Measurements from ENCODE around the gene ARHGEF28. TPM values are rescaled to one million over a fixed set of nuclear protein-coding genes. Genes with fewer than 3 reads are reported as not detected.

ARHGEF28 gene
- total and polyA plus RNA-seq, 10 of the 15 experiments (the other 5 are each of a cell fraction or from before 2014, with no cell fraction given): 0.10 to 0.72 (median 0.22) TPM; not detected in 2

GRCh38 chr5:73950912-73951430, 325.0 kb downstream of the ARHGEF28 start:
- Histone ChIP-seq H3K36me3 (ENCODE audit: control insufficient read depth in 2 of 2, insufficient read depth in 2 of 2, low read length in 1 of 2) (no peaks in the 10 kb centered on the region), H2AFZ (ENCODE audit: control insufficient read depth, low read depth, low read length) (no peak overlapping the region), H3K4me2 (ENCODE audit: control insufficient read depth, insufficient read depth) (no peak overlapping the region), H3K79me2 (ENCODE audit: control insufficient read depth, insufficient read depth, low read length) (no peaks in the 10 kb centered on the region), H3K27ac (ENCODE audit: control insufficient read depth, insufficient read depth) (no peak overlapping the region), H3K27me3 (replicated peaks in 1 of 2; ENCODE audit: control insufficient read depth in 2 of 2, insufficient read depth in 2 of 2, low read length in 1 of 2) (no peaks in the 10 kb centered on the region; a peak in 2 of 4 replicates), H4K20me1 (ENCODE audit: control insufficient read depth, insufficient read depth) (no peaks in the 10 kb centered on the region), H3K4me1 (ENCODE audit: control insufficient read depth, insufficient read depth, low read length) (no peaks in the 10 kb centered on the region), H3K4me3 (no peak overlapping the region), H3K9ac (ENCODE audit: control insufficient read depth, insufficient read depth, low read length) (no peak overlapping the region), H3K9me3 (replicated peaks; ENCODE audit: control insufficient read depth, insufficient read depth, low read length) (no peaks in the 10 kb centered on the region)
- intact Hi-C loops (cut with micrococcal nuclease; ENCODE audit: unreplicated experiment): no loop called here
- RAD21 ChIA-PET (ENCODE audit: unreplicated experiment): no interaction called here
- CTCF ChIA-PET: no interaction called here
- SMC1A ChIA-PET (ENCODE audit: uncharacterized antibody, unreplicated experiment): interaction anchor here (1.0 kb wide), 1 partner anchor 106 kb away, joined by 3 read pairs; no protein-coding TSS in a partner anchor
- no peak for DNase-seq (ENCODE audit: low read depth, low spot score)
- ATAC-seq: no peak
- in situ Hi-C loops (cut with MboI): no loop called here
- FAIRE-seq: no peak
- POLR2A ChIA-PET: no interaction called here
- no TSS peak for BruUV-seq (replicated peaks)
- TF ChIP-seq JUNB (IDR thresholded peaks at IDR 0.05) (no peak), IRF4 (IDR thresholded peaks at IDR 0.05; ENCODE audit: low read depth, low read length) (no peak), CHD4 (IDR thresholded peaks at IDR 0.05) (no peak), PAX8 (IDR thresholded peaks at IDR 0.05) (no peak), BCL11A (IDR thresholded peaks at IDR 0.05; ENCODE audit: low read depth, low read length) (no peak), EP300 (IDR thresholded peaks at IDR 0.05; ENCODE audit: borderline replicate concordance in 1 of 2, control insufficient read depth in 1 of 2, low read depth in 2 of 2, low read length in 2 of 2) (no peak), ZNF622 (IDR thresholded peaks at IDR 0.05) (no peak), YBX1 (IDR thresholded peaks at IDR 0.05) (no peak), HDGF (IDR thresholded peaks at IDR 0.05) (no peak), MTA3 (IDR thresholded peaks at IDR 0.05; ENCODE audit: borderline replicate concordance, low read length) (no peak), SKIL (IDR thresholded peaks at IDR 0.05; ENCODE audit: low read depth, poor library complexity, severe bottlenecking) (no peak), SUZ12 (IDR thresholded peaks at IDR 0.05; ENCODE audit: unreplicated experiment) (no peak), PKNOX1 (IDR thresholded peaks at IDR 0.05) (no peak), POLR2A (IDR thresholded peaks at IDR 0.05; ENCODE audit: low read depth, low read length) (no peak), MAX (IDR thresholded peaks at IDR 0.05; ENCODE audit: low read depth, low read length) (no peak), PBX3 (IDR thresholded peaks at IDR 0.05; ENCODE audit: insufficient replicate concordance, low read depth, low read length) (no peak)
- WGBS (ENCODE audit: insufficient coverage, insufficient replicate concordance, low lambda C conversion rate, missing lambda C conversion rate): 10% methylated on average over 3 of the region's 3 CpGs

All from GM12878 (cell line).